Tibial artery (tissue), 4 donors: ENCODE results near the gene ID2.

Source experiments
- DNase-seq, 2 donors: peaks; one replicate each; pipeline ENCODE4 v3.0.0-alpha.2; 2019
- H3K27ac ChIP-seq, 2 donors: fragments of 200-600 bp; sonication (generic) in 1 of 2; 1 replicate in 1 of 2; 2 replicates in 1 of 2; pipeline ENCODE4 v1.5.1; 2018 to 2019; ENCODE audit warnings: mild to moderate bottlenecking in 1 of 2
- H3K27me3 ChIP-seq, 2 donors: fragments of 200-600 bp; sonication (generic) in 1 of 2; one replicate each; pipeline versions ENCODE4 v1.5.1 to v1.6.0; 2016 to 2019
- H3K36me3 ChIP-seq, 3 donors: fragments of 200-600 bp; sonication (generic) in 2 of 3; one replicate each; pipeline ENCODE4 v1.5.1; 2016 to 2019; ENCODE audit warnings: mild to moderate bottlenecking in 2 of 3
- H3K4me1 ChIP-seq, 4 donors: fragments of 200-600 bp; sonication (generic) in 2 of 4; 1 replicate in 3 of 4; 2 replicates in 1 of 4; pipeline ENCODE4 v1.5.1; 2016 to 2019
- H3K4me3 ChIP-seq, 2 donors: fragments of 200-600 bp; sonication (generic) in 1 of 2; 1 replicate in 1 of 2; 2 replicates in 1 of 2; pipeline ENCODE4 v1.5.1; 2018 to 2019; ENCODE audit warnings: mild to moderate bottlenecking in 2 of 2
- H3K9me3 ChIP-seq, 3 donors: fragments of 200-600 bp; sonication (generic) in 1 of 3; one replicate each; pipeline ENCODE4 v1.5.1; 2016 to 2019
- CTCF ChIP-seq, 2 experiments: fragments of 200-600 bp in 1 of 2; fragments of 450-650 bp in 1 of 2; IDR thresholded peaks; one replicate each; pipeline ENCODE4 v1.5.1; 2017 to 2019; ENCODE audit warnings: antibody characterized with exemption in 2 of 2, mild to moderate bottlenecking in 1 of 2, moderate library complexity in 1 of 2
- intact Hi-C: fragments of 100-400 bp; cut with DNase I; formaldehyde crosslinking; loops from one replicate; pipeline ENCODE4 v1.15.0; 2023; ENCODE audit warnings: low total_unique reads

The ID2 gene

GRCh38 chr2:8676921-8677645 is 4.8 kb upstream of the ID2 start:
- TF ChIP-seq CTCF (IDR thresholded peaks at IDR 0.05), result no peak
- DNase-seq, result peak in 1 of 2 donors; percentile 74
- H3K27me3 ChIP-seq, result no peaks in the 10 kb centered on the region
- peak overlapping the region; percentile 68 to 72 for H3K4me3 ChIP-seq
- H3K9me3 ChIP-seq, result peaks cover 0 to 8% (median 0%) of the 10 kb centered on the region in 3 donors
- H3K4me1 ChIP-seq, result peaks cover 0 to 32% (median 17%) of the 10 kb centered on the region in 4 donors
- intact Hi-C loops, result loop anchor here (5.0 to 10.0 kb wide), 2 partner anchors 430 to 1138 kb away; no protein-coding TSS in a partner anchor
- H3K36me3 ChIP-seq, result no peaks in the 10 kb centered on the region
- H3K27ac ChIP-seq, result peak overlapping the region; percentile 99 to 100

- Histone ChIP-seq H3K4me3 (peak overlapping the region; percentile 68 to 72), H3K27ac (peak overlapping the region; percentile 99 to 100), H3K9me3 (peaks cover 0 to 8% (median 0%) of the 10 kb centered on the region in 3 donors), H3K4me1 (peaks cover 0 to 32% (median 17%) of the 10 kb centered on the region in 4 donors), H3K27me3 (no peaks in the 10 kb centered on the region), H3K36me3 (no peaks in the 10 kb centered on the region)
- peak; percentile 65 to 84 for DNase-seq
- intact Hi-C loops, result loop anchor here (5.0 to 10.0 kb wide), 2 partner anchors 431 to 1137 kb away; no protein-coding TSS in a partner anchor
- peak; percentile 13 to 40 for TF ChIP-seq CTCF (IDR thresholded peaks at IDR 0.05)
These were observed 3.9 kb upstream of the ID2 start for GRCh38 chr2:8677646-8678592.

- peak; percentile 94 to 98 for DNase-seq
- no peak for TF ChIP-seq CTCF (IDR thresholded peaks at IDR 0.05)
- Histone ChIP-seq H3K36me3 (no peaks in the 10 kb centered on the region), H3K27ac (peak overlapping the region; percentile 99 to 100), H3K27me3 (no peaks in the 10 kb centered on the region), H3K4me1 (peaks cover 0 to 32% (median 17%) of the 10 kb centered on the region in 4 donors), H3K4me3 (peak overlapping the region; percentile 68 to 72), H3K9me3 (peaks cover 0 to 8% (median 0%) of the 10 kb centered on the region in 3 donors)
- intact Hi-C loops, result loop anchor here (5.0 to 10.0 kb wide), 2 partner anchors 432 to 1136 kb away; no protein-coding TSS in a partner anchor
These were observed 2.9 kb upstream of the ID2 start for GRCh38 chr2:8678731-8679566.

- TF ChIP-seq CTCF (IDR thresholded peaks at IDR 0.05), result no peak
- peak overlapping the region; percentile 68 to 72 for H3K4me3 ChIP-seq
- peaks cover 0 to 32% (median 17%) of the 10 kb centered on the region in 4 donors for H3K4me1 ChIP-seq
- H3K27ac ChIP-seq, result peak overlapping the region; percentile 99 to 100
- intact Hi-C loops, result loop anchor here (5.0 to 10.0 kb wide), 2 partner anchors 432 to 1135 kb away; no protein-coding TSS in a partner anchor
- H3K27me3 ChIP-seq, result no peaks in the 10 kb centered on the region
- DNase-seq, result no peak
- H3K36me3 ChIP-seq, result no peaks in the 10 kb centered on the region
- peaks cover 0 to 2% (median 0%) of the 10 kb centered on the region in 3 donors for H3K9me3 ChIP-seq
These were observed 2.4 kb upstream of the ID2 start for GRCh38 chr2:8679567-8679826.
